ENCODE results near the gene GUK1. TPM values are rescaled to one million over a fixed set of nuclear protein-coding genes. Genes with fewer than 3 reads are reported as not detected.

The GUK1 gene
- total RNA-seq, 2 donors from 2014 or later, result 110 to 112 TPM

DNA sequence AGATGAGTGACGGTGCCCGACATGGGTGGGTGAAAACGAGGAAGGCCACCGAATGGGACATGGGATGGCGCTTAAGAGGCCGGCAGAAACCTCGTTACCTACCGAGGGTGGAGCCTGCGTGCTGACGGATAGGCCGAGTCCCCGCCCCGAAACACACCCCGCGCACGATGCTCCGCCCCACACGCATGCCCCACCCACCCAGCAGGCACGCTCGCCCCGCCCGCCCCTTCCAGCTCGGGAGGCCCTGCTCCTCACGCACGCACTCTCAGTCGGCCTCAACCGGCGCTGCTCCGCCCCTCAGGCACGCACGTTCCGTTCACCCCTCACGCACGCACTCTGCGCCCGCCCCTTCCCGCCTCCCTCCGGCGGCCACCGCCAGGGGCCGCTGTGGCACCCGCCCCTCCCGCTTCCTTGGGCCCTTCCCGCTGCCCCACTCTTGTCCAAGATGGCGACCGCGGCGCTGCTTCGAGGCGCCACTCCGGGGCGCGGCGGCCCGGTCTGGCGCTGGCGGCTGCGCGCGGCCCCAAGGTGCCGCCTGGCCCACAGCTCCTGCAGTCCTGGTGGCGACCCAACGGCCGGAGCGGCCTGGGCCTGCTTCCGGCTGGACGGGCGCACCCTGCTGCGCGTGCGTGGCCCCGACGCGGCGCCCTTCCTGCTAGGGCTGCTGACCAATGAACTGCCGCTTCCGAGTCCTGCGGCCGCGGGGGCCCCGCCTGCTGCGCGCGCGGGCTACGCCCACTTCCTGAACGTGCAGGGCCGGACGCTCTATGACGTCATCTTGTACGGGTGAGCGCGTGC is 25.5 kb downstream of the GUK1 start, which contains the start of gene IBA57:
TSS of gene IBA57 (plus strand) at position 433 of the 798 bp plus-strand sequence. CDS start at position 446, 13 bp downstream.
- peak within 1 kb of the TSS; percentile 85 for H3K4me3 ChIP-seq (ENCODE audit: low read length)
- Mint-ChIP-seq H3K4me1 (peaks cover 6% of the 10 kb centered on the region), H3K36me3 (ENCODE audit: low read depth) (no peaks in the 10 kb centered on the region), H3K27ac (peak within 1 kb of the TSS; percentile 95), H3K27me3 (ENCODE audit: insufficient read depth) (peaks cover 3% of the 10 kb centered on the region), H3K9me3 (no peaks in the 10 kb centered on the region), H3K4me3 (peak within 1 kb of the TSS; percentile 67)
- no peaks in the 10 kb centered on the region for H3K27me3 ChIP-seq (ENCODE audit: control insufficient read depth, insufficient read depth, low read length, poor library complexity, severe bottlenecking)
- no peaks in the 10 kb centered on the region for H3K9me3 ChIP-seq (ENCODE audit: control insufficient read depth, low read length)
- TF ChIP-seq, protein P1, sequence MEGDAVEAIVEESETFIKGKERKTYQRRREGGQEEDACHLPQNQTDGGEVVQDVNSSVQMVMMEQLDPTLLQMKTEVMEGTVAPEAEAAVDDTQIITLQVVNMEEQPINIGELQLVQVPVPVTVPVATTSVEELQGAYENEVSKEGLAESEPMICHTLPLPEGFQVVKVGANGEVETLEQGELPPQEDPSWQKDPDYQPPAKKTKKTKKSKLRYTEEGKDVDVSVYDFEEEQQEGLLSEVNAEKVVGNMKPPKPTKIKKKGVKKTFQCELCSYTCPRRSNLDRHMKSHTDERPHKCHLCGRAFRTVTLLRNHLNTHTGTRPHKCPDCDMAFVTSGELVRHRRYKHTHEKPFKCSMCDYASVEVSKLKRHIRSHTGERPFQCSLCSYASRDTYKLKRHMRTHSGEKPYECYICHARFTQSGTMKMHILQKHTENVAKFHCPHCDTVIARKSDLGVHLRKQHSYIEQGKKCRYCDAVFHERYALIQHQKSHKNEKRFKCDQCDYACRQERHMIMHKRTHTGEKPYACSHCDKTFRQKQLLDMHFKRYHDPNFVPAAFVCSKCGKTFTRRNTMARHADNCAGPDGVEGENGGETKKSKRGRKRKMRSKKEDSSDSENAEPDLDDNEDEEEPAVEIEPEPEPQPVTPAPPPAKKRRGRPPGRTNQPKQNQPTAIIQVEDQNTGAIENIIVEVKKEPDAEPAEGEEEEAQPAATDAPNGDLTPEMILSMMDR (conservative IDR thresholded peaks at IDR 0.05), result peak; percentile 94
- H3K4me1 ChIP-seq (ENCODE audit: control insufficient read depth, insufficient read depth, low read length), result peaks cover 7% of the 10 kb centered on the region
- peak within 1 kb of the TSS; percentile 89 for H3K9ac ChIP-seq (ENCODE audit: extremely low read depth, low read length, poor library complexity, severe bottlenecking)
- no peaks in the 10 kb centered on the region for H3K36me3 ChIP-seq (ENCODE audit: control insufficient read depth, insufficient read depth, low read length)
- H3K27ac ChIP-seq (ENCODE audit: low read depth, low read length), result peak within 1 kb of the TSS; percentile 99
- peak; percentile 100 for DNase-seq
- WGBS, 2 experiments (ENCODE audit: insufficient coverage in 1 of 2, insufficient read length in 1 of 2), result 0% methylated on average over 38 to 93 of the region's 93 CpGs

DNA sequence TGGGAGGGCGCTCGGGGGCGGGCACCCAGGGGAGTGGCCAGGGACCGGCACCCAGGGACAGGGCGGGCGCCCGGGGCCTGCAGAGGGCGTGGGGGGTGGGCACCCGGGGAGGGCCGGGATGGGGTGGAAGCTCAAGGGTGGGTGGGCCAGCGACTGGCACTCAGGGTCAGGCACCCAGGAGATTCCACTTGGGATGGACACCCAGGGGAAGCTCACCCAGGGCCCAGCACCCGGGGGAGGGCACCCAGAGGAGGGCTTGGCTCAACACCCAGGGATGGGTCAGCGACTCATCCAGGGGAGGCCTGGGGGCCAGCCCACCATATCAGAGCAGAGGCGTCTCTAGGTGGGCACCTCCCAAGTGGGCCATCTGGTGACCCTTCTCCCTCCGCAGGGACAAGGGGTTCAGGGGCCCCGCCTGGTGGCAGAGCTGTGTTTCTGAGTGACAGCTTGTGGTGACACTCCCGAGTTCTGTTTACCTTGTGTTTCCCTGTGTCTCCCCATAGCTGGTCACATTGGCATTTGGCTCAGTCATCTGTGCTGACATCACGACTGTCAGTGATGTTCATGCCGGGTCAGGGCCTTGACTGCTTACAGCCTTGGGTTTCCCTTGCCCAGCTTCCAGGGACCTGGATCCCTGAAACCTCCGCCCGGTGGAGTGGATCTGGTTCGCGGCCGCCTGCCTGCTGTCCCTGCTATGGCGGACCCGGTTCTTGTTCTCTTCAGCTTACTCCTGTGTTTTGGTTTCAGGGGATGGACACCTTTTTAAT is 26.3 kb downstream of the GUK1 start:
- Mint-ChIP-seq H3K4me1 (peaks cover 6% of the 10 kb centered on the region), H3K36me3 (ENCODE audit: low read depth) (no peaks in the 10 kb centered on the region), H3K27me3 (ENCODE audit: insufficient read depth) (no peaks in the 10 kb centered on the region), H3K9me3 (no peaks in the 10 kb centered on the region), H3K4me3 (peak overlapping the region; percentile 67), H3K27ac (peak overlapping the region; percentile 59)
- peak overlapping the region; percentile 99 for H3K27ac ChIP-seq (ENCODE audit: low read depth, low read length)
- H3K9me3 ChIP-seq (ENCODE audit: control insufficient read depth, low read length), result no peaks in the 10 kb centered on the region
- H3K36me3 ChIP-seq (ENCODE audit: control insufficient read depth, insufficient read depth, low read length), result no peaks in the 10 kb centered on the region
- DNase-seq, result peak; percentile 86
- WGBS, 2 experiments (ENCODE audit: insufficient coverage in 1 of 2, insufficient read length in 1 of 2), result 30 to 42% methylated on average over 14 to 26 of the region's 26 CpGs
- H3K27me3 ChIP-seq (ENCODE audit: control insufficient read depth, insufficient read depth, low read length, poor library complexity, severe bottlenecking), result no peaks in the 10 kb centered on the region
- peak overlapping the region; percentile 85 for H3K4me3 ChIP-seq (ENCODE audit: low read length)
- H3K9ac ChIP-seq (ENCODE audit: extremely low read depth, low read length, poor library complexity, severe bottlenecking), result peak overlapping the region; percentile 89
- TF ChIP-seq, protein P1 (conservative IDR thresholded peaks at IDR 0.05), result peak; percentile 46
- peaks cover 6% of the 10 kb centered on the region for H3K4me1 ChIP-seq (ENCODE audit: control insufficient read depth, insufficient read depth, low read length)

DNA sequence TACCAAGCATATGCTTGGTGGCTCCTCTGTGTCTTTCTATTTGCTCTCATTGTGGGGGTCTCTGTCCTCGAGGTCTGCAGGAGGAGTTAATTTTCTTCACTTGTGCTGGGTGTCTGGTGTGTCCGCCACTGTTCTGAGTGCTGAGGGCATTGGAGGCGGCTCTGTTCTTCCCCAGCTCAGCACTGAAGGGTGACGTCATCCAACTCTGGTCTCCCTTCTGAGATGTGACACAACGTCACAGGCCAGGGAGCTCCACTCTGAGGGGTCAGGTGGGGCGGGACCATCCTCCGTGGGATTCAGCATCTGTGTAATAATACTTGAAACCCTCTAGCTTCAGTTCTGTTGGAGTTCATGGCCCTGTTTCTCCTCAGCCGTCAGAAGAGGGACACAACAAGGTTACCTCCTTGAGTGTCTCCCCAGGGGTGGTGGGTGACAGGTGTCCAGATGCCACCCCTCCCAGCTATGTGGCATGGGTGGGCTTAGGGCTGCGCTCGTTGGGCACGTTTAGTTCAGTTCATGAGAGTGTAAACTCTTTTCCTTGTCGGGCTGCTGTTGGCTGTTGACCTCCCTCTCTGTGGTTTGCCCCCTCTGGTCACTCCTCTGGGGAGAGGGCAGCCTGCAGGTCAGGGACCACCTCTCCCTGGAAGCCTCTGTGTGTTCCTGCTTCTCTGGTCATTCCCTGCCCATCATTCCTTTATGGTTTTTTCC is 28.6 kb downstream of the GUK1 start:
- no peak overlapping the region for H3K4me3 ChIP-seq (ENCODE audit: low read length)
- DNase-seq, result no peak
- Mint-ChIP-seq H3K4me3 (no peak overlapping the region), H3K27me3 (ENCODE audit: insufficient read depth) (no peaks in the 10 kb centered on the region), H3K27ac (no peak overlapping the region), H3K4me1 (peaks cover 6% of the 10 kb centered on the region), H3K9me3 (no peaks in the 10 kb centered on the region), H3K36me3 (ENCODE audit: low read depth) (no peaks in the 10 kb centered on the region)
- no peaks in the 10 kb centered on the region for H3K27me3 ChIP-seq (ENCODE audit: control insufficient read depth, insufficient read depth, low read length, poor library complexity, severe bottlenecking)
- no peaks in the 10 kb centered on the region for H3K4me1 ChIP-seq (ENCODE audit: control insufficient read depth, insufficient read depth, low read length)
- no peaks in the 10 kb centered on the region for H3K36me3 ChIP-seq (ENCODE audit: control insufficient read depth, insufficient read depth, low read length)
- TF ChIP-seq, protein P1 (conservative IDR thresholded peaks at IDR 0.05), result no peak
- H3K27ac ChIP-seq (ENCODE audit: low read depth, low read length), result no peak overlapping the region
- no peak overlapping the region for H3K9ac ChIP-seq (ENCODE audit: extremely low read depth, low read length, poor library complexity, severe bottlenecking)
- no peaks in the 10 kb centered on the region for H3K9me3 ChIP-seq (ENCODE audit: control insufficient read depth, low read length)
- WGBS, 2 experiments (ENCODE audit: insufficient coverage in 1 of 2, insufficient read length in 1 of 2), result 87 to 91% methylated on average over 6 to 12 of the region's 12 CpGs

Data from endodermal cell (in vitro differentiated cells).